Eye (tissue), 1 donor: ENCODE measurements around the gene GPR160.
"Not testable (repeated sequence)": the region's sequence is repeated elsewhere in the genome, so short reads cannot be mapped to it uniquely, and the experiment has no call there.

Experiments used
- DNase-seq: peaks from one replicate; pipeline ENCODE4 v3.0.0-alpha.2; 2015

GPR160 gene

DNA sequence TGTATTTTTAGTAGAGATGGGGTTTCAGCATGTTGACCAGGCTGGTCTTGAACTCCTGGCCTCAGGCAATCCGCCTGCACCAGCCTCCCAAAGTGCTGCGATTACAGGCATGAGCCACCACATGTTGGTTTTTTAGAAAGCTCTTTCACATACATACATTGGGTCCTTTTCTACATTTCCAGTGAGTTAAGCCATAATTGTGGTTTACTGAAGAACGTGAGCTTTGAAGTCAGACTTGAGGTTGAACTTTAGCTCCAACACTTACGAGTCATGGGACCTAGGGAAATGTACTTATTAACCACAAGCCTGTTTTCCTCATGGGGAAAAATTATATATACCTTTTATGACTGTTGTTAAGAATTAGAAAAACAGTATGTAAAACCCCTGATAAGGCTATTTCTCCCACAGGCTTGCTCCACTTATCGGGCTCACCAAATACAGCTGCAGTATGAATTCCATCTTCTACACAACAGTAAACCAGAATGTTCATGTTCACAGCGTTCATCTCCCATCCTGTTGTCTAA, 39.0 kb downstream of the GPR160 start:
- no peak for DNase-seq

- no peak for DNase-seq
Observed at GRCh38 chr3:170077361-170077760, 39.6 kb downstream of the GPR160 start.

DNA sequence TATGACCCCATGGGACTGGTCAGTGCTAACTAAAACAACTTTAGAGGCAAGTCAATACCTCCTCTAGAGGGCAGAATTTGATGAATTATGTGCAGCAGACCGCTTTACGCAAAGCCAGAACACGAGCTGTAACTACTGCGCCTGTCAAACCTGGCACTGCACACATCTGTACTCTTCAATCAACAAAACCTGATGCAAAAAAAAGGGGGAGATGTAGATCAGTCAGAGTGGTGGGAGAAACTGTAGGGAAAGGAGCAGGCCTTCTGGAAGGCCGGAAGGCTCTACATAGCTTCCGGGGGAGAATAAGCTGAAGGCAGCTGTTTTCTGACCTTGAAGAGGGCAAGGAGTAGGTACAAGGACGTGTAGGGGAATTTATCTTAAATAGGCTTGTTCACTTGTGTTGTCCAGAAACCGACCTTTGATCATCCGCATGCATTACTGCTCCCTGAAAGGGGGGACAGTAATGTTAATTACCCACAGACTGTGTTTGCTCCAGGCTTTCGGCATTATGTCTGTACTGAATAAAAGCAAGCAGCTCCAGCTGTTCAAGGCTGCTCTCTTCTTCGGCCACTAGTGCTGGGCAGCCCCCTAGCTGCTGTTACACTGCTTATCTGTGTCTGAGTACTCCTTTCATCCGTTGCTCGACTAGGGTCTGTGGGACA, 41.0 kb downstream of the GPR160 start:
- peak; percentile 7 for DNase-seq

GRCh38 chr3:170079536-170080165, 41.9 kb downstream of the GPR160 start:
- peak; percentile 10 for DNase-seq

GRCh38 chr3:170080605-170081004, 42.8 kb downstream of the GPR160 start:
- no peak for DNase-seq

GRCh38 chr3:170081079-170081741, 43.4 kb downstream of the GPR160 start:
- DNase-seq, result no peak

DNA sequence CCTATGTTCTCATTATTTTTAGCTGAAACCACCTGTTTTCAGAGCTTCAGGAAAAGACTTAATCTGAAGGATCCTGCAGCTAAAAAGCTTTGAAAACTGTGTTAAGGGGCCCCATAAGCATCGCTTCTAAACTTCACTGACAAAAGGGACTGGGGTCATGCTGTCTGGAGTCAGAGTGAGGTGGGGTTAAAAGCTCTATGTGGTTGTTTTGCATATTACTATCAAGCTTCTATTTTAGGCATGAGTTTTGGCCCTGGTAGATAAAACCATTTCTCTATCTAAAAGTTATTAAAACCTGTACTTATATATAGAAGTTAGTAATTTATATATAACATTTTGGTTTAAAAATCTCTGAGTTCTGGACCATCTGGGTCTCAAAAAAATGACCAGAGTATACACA, 45.5 kb downstream of the GPR160 start:
- no peak for DNase-seq

DNA sequence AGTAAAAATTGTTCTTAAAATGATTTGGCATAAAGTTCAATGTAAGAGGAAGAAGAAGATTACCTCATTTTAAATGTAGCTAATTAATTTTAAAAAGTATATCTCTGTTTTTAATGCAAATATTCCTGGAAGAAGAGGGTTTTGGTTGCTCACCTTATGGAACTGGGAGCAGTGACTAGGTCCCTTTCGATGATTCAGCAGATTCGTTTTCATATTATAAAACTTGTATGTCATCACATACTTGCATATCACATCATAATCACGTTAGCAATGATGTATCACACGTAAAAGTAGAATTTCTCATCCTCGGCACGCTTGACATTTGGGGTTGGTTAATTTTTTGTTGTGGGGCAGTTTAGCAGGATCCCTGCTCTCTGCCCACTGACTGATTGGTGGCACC, 47.6 kb downstream of the GPR160 start:
- no peak for DNase-seq

- no peak for DNase-seq
Observed at GRCh38 chr3:170089862-170090600, 52.2 kb downstream of the GPR160 start.

DNA sequence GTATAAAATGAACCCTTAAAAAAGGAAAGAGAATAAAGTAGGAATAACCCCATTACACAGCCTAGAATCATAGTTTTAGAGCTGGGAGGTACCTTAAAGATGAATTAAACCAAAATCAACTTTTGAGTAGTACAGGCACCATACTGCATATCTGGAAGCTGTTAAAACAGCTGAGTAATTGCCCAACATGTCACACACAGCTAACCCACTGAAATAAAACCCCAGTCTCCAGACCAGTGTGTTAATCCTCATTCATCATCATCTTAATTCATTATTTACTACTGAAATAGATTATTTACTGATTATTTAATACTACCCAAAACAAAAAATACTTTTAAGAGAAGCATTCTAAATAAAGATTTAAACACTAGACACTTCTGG, 52.8 kb downstream of the GPR160 start:
- no peak for DNase-seq

DNA sequence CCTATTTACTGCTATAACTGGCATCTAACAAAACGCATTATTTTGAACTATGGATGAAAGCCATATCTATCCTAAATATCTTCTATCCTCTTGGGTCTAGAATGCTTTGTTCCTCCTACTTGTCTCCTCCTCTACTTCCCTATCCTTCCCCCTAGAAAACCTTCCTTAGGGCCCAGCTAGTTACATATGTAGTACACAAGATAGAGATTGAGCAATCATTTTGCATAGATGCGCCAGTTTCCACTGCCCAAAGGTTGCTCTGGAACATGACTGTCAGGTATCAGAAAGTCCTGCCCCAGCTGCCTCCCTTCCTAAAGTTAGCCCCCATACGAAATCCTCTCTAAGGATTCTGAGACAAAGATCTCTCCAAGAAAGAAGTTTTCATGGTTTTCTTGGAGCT, 55.1 kb downstream of the GPR160 start:
- no peak for DNase-seq

GRCh38 chr3:170095771-170096170, 58.0 kb downstream of the GPR160 start:
- DNase-seq, result no peak

GRCh38 chr3:170096342-170096741, 58.5 kb downstream of the GPR160 start:
- no peak for DNase-seq

DNA sequence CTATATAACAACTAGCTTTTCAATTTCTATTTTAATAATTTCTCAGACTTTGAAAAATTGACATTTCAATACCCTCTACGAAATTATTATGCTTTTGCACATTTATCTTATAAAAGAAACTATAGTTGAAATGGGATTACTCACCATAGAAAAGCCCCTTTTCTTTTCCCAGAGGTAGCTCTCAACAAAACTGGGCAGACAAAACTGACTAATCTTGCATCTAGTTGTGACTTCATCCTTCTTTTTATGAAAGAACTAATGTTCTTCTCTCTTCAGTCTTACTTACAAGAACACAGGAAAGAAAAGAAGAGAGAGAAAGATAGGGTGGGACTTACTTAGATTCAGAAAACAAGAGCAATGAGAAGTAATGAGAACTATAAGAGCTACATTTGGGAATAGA, 61.0 kb downstream of the GPR160 start:
- no peak for DNase-seq

DNA sequence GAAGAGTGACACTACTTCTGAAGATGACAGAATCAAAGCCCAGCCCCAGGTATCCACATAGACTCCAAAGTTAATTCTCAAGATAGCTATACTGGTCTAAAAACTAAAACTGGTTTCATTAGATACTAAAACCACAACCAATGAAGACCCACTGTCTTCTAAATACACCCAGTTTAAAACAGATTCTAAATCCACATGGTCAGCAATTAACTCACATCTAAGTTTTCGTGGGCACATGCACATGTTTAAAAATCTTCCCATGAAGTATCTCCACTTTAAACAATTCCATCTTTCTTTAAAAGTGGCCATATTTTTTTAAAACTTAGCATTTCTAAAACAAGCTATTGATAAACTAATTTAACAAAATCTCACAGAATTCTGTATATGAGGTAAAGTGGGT, 63.1 kb downstream of the GPR160 start:
- DNase-seq, result no peak

GRCh38 chr3:170102431-170102830, 64.6 kb downstream of the GPR160 start:
- DNase-seq, result no peak

DNA sequence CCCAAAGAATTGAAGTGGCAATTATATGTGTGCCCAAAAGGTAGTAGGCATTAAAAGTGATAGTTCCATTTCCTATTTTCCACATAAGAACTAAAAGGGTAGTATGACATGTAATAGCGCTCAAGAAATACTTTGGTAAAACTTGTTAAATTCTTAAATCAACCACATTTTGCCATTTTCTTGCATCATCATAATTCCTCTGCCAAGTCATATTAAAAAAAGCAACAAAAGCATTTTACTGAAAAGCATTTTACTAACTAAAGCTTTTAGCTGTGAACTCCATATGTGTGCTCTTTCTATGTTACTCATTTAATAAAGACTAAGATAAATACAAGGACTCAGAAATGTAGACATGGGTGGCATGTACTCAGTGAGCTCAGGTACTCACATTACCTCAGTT, 70.1 kb downstream of the GPR160 start:
- DNase-seq, result no peak

- DNase-seq, result no peak
Observed at GRCh38 chr3:170108955-170109354, 71.2 kb downstream of the GPR160 start.

GRCh38 chr3:170109579-170110293, 71.9 kb downstream of the GPR160 start:
- no peak for DNase-seq

- DNase-seq, result no peak
Observed at GRCh38 chr3:170111147-170111771, 73.5 kb downstream of the GPR160 start.

DNA sequence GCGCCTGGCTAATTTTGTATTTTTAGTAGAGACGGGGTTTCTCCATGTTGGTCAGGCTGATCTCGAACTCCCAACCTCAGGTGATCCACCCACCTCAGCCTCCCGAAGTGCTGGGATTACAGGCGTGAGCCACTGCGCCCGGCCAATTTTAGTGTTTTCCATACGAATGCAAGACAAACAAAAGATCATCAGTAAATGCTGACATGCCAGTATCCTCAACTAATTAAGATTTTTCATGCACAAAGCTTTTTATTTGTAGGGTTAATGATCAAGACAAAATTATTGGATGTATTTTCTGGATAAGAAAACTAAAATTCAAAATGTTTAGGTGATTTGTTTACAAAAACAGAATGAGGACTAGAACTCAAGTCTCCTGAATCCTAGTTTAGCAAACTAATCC, 76.4 kb downstream of the GPR160 start:
- DNase-seq, result not testable (repeated sequence)

DNA sequence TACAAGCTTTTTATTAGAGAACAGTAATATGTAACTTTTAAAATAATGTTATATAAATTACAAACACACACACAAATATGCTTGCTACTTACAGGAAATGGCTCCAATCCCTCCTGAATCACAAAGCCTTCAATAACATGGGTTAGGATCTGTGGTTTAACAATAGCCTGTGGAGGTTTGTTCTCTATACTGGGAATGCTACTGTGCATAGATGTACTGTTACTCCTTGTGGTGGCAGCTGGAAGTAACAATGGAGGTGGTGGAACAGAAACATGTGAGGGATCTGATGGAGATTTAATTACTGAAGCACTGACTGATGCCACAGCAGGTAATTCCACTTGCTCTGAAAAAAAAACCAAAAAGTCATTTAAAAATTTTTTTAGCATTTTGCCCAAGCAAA, 79.3 kb downstream of the GPR160 start:
- no peak for DNase-seq
